SK-N-SH (cell line): Measurements from ENCODE around the gene FNDC11.

Source experiments
- CTCF ChIP-seq: fragments of 200-600 bp; sonication (generic); IDR thresholded peaks from 2 replicates; pipeline ENCODE4 v1.6.1; 2017; ENCODE audit warnings: antibody characterized with exemption, mild to moderate bottlenecking, moderate library complexity
- EP300 ChIP-seq, 2 experiments: IDR thresholded peaks; 2 replicates each; pipeline versions ENCODE4 v1.4.0 to v1.6.1; 2012; ENCODE audit warnings: borderline replicate concordance in 1 of 2, low read depth in 1 of 2, low read length in 1 of 2
- GATA2 ChIP-seq: sonication (generic); formaldehyde crosslinking; IDR thresholded peaks from 2 replicates; pipeline ENCODE4 v1.5.0; 2020; ENCODE audit warnings: mild to moderate bottlenecking, missing genetic modification reagents
- MXI1 ChIP-seq: IDR thresholded peaks from 2 replicates; pipeline ENCODE4 v1.6.1; 2012; ENCODE audit warnings: mild to moderate bottlenecking, low read depth, low read length, improper control_type of control experiment
- USF2 ChIP-seq: fragments of 150-350 bp; IDR thresholded peaks from 2 replicates; pipeline ENCODE4 v1.6.1; 2017; ENCODE audit warnings: antibody characterized with exemption, low read length, low read depth, borderline replicate concordance
- TF ChIP-seq, protein P1 (sequence below): IDR thresholded peaks from 2 replicates; pipeline ENCODE4 v1.4.0; 2012; ENCODE audit warnings: low read depth, borderline replicate concordance

GRCh38 chr20:63560333-63560805 lies 6.4 kb downstream of the FNDC11 start:
- TF ChIP-seq GATA2 (CRISPR knock-in tag) = no peak
- TF ChIP-seq CTCF = no peak
- TF ChIP-seq USF2 = no peak
- TF ChIP-seq, protein P1, sequence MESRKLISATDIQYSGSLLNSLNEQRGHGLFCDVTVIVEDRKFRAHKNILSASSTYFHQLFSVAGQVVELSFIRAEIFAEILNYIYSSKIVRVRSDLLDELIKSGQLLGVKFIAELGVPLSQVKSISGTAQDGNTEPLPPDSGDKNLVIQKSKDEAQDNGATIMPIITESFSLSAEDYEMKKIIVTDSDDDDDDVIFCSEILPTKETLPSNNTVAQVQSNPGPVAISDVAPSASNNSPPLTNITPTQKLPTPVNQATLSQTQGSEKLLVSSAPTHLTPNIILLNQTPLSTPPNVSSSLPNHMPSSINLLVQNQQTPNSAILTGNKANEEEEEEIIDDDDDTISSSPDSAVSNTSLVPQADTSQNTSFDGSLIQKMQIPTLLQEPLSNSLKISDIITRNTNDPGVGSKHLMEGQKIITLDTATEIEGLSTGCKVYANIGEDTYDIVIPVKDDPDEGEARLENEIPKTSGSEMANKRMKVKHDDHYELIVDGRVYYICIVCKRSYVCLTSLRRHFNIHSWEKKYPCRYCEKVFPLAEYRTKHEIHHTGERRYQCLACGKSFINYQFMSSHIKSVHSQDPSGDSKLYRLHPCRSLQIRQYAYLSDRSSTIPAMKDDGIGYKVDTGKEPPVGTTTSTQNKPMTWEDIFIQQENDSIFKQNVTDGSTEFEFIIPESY = no peak
- no peak for TF ChIP-seq MXI1
- TF ChIP-seq EP300 (IDR thresholded peaks at IDR 0.05; ENCODE audit: borderline replicate concordance in 1 of 2, low read depth in 1 of 2, low read length in 1 of 2) = no peak
